ENCODE data around the gene MAFG. TPM values are rescaled to one million over a fixed set of nuclear protein-coding genes. Genes with fewer than 3 reads are reported as not detected.

MAFG gene
- total RNA-seq, 1 experiment from 2014 or later = 31.4 TPM

DNA sequence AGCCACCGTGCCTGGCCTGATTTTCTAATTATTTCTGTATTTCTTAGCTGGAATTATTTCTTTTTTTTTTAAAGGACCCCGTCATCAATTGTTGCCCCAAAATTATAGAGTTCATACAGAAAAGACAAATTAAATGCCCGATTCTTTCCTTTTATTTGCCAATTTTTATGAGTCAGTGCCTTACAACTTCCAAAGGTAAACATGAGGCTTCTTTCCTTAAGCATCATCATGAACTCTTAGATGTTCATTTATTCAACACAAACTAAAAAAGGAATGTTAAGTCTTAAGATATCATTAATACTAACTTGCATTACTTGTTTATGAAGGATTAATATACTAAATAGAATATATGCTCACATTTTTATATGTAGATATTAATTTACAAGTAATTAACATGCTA is 49.2 kb downstream of the MAFG start:
- Histone ChIP-seq H2BK5ac (ENCODE audit: insufficient read length, low read length) (no peak overlapping the region), H3K56ac (ENCODE audit: insufficient read length, low read depth, low read length) (no peak overlapping the region), H3K79me2 (ENCODE audit: insufficient read depth, low read length) (no peaks in the 10 kb centered on the region), H3K23me2 (ENCODE audit: insufficient read length, low read depth, low read length, poor library complexity, severe bottlenecking) (no peaks in the 10 kb centered on the region), H2AFZ (ENCODE audit: low read length) (no peak overlapping the region), H4K20me1 (ENCODE audit: control insufficient read depth, insufficient read depth, insufficient read length) (no peaks in the 10 kb centered on the region), H4K8ac (replicated peaks; ENCODE audit: insufficient read length, low read depth, low read length) (no peak overlapping the region), H3K27me3 (ENCODE audit: insufficient read depth, low read length) (no peaks in the 10 kb centered on the region), H4K91ac (ENCODE audit: insufficient read length, low read depth, low read length) (no peak overlapping the region), H2AK5ac (ENCODE audit: insufficient read length, low read length) (no peak overlapping the region), H3K4ac (ENCODE audit: low read depth, low read length) (no peak overlapping the region), H2BK12ac (ENCODE audit: insufficient read length, low read depth, low read length) (no peak overlapping the region), H3T11ph (ENCODE audit: low read length) (no peak overlapping the region), H2BK15ac (ENCODE audit: low read depth, low read length) (no peak overlapping the region), H3K18ac (ENCODE audit: insufficient read length, low read depth, low read length) (no peak overlapping the region), H3K79me1 (ENCODE audit: insufficient read depth, low read depth, low read length, poor library complexity, severe bottlenecking) (no peaks in the 10 kb centered on the region), H3K23ac (ENCODE audit: insufficient read length, low read depth, low read length) (no peak overlapping the region), H2BK120ac (ENCODE audit: low read depth, low read length, poor library complexity, severe bottlenecking) (no peak overlapping the region), H3K9ac (ENCODE audit: extremely low read depth, insufficient read length, low read length) (no peak overlapping the region), H3K4me1 (ENCODE audit: insufficient read depth, low read length) (no peaks in the 10 kb centered on the region), H3K9me3 (ENCODE audit: control insufficient read depth, low read depth, low read length) (no peaks in the 10 kb centered on the region), H4K5ac (ENCODE audit: insufficient read length, low read depth, low read length) (no peak overlapping the region), H3K4me2 (ENCODE audit: insufficient read depth, insufficient read length, low read length) (no peak overlapping the region), H3K14ac (ENCODE audit: insufficient read depth, low read length) (no peak overlapping the region), H2BK20ac (ENCODE audit: low read depth, low read length, poor library complexity, severe bottlenecking) (no peak overlapping the region), H3K27ac (ENCODE audit: insufficient read length, low read depth, low read length) (no peak overlapping the region)
- Mint-ChIP-seq H3K27ac (no peak overlapping the region), H3K27me3 (ENCODE audit: low read depth) (no peaks in the 10 kb centered on the region; the same call in 1 of the 2 replicates), H3K4me3 (no peak overlapping the region), H3K36me3 (ENCODE audit: insufficient read depth in 1 of 3, low read depth in 3 of 3) (peaks cover 14 to 47% (median 43%) of the 10 kb centered on the region in 3 experiments), H3K4me1 (no peaks in the 10 kb centered on the region), H3K9me3 (no peaks in the 10 kb centered on the region; a peak in 1 of 5 replicates)
- TF ChIP-seq, protein P1, sequence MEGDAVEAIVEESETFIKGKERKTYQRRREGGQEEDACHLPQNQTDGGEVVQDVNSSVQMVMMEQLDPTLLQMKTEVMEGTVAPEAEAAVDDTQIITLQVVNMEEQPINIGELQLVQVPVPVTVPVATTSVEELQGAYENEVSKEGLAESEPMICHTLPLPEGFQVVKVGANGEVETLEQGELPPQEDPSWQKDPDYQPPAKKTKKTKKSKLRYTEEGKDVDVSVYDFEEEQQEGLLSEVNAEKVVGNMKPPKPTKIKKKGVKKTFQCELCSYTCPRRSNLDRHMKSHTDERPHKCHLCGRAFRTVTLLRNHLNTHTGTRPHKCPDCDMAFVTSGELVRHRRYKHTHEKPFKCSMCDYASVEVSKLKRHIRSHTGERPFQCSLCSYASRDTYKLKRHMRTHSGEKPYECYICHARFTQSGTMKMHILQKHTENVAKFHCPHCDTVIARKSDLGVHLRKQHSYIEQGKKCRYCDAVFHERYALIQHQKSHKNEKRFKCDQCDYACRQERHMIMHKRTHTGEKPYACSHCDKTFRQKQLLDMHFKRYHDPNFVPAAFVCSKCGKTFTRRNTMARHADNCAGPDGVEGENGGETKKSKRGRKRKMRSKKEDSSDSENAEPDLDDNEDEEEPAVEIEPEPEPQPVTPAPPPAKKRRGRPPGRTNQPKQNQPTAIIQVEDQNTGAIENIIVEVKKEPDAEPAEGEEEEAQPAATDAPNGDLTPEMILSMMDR (conservative IDR thresholded peaks at IDR 0.05) = no peak
- DNase-seq = no peak
- WGBS (ENCODE audit: extremely low coverage, insufficient read length, low lambda C conversion rate) = no CpG with 5 or more reads among the region's 3 CpGs

Measured in H9 (cell line).